Testis (tissue), 3 donors: ENCODE data around the gene AKR1B1. TPM values are rescaled to one million over a fixed set of nuclear protein-coding genes. Genes with fewer than 3 reads are reported as not detected.
"Not testable (repeated sequence)": the region's sequence is repeated elsewhere in the genome, so short reads cannot be mapped to it uniquely, and the experiment has no call there.

Experiments
- DNase-seq: peaks from one replicate; pipeline ENCODE4 v3.0.0-alpha.2; 2019
- H3K27ac ChIP-seq, 2 donors: fragments of 200-600 bp; sonication (generic); one replicate each; pipeline ENCODE4 v1.5.1; 2019
- H3K27me3 ChIP-seq: fragments of 200-600 bp; sonication (generic); one replicate; pipeline ENCODE4 v1.5.1; 2019
- H3K36me3 ChIP-seq: fragments of 200-600 bp; sonication (generic); one replicate; pipeline ENCODE4 v1.5.1; 2017; ENCODE audit warnings: low read depth; ENCODE audit errors: missing control alignments
- H3K4me1 ChIP-seq: fragments of 200-600 bp; sonication (generic); one replicate; pipeline ENCODE4 v1.5.1; 2019
- H3K4me3 ChIP-seq, 2 donors: fragments of 200-600 bp; sonication (generic); one replicate each; pipeline ENCODE4 v1.5.1; 2017 to 2019
- H3K9me3 ChIP-seq: fragments of 200-600 bp; sonication (generic); one replicate; pipeline ENCODE4 v1.5.1; 2017
- CTCF ChIP-seq, 3 experiments: fragments of 450-650 bp in 2 of 3; fragments of 200-600 bp in 1 of 3; sonication (generic) in 1 of 3; IDR thresholded peaks; one replicate each; pipeline ENCODE4 v1.5.1; 2016 to 2019; ENCODE audit warnings: antibody characterized with exemption in 3 of 3, mild to moderate bottlenecking in 2 of 3, moderate library complexity in 1 of 3
- POLR2A ChIP-seq: fragments of 450-650 bp; IDR thresholded peaks from one replicate; pipeline ENCODE4 v1.6.1; 2017; ENCODE audit warnings: antibody characterized with exemption, mild to moderate bottlenecking, moderate library complexity
- WGBS, 2 donors: methylation state at CpG; one replicate each; pipeline ENCODE4 v1.1.5; 2018; 5-methylcytosine and 5-hydroxymethylcytosine counted together
- intact Hi-C: fragments of 100-400 bp; cut with DNase I; formaldehyde crosslinking; loops from one replicate; pipeline ENCODE4 v1.15.1; 2023; ENCODE audit warnings: low total_unique reads
- polyA plus RNA-seq: library from polyadenylated mRNA; stranded (reverse); fragments of 350-450 nt; fragmentation: Illumina TruSeq; extraction: RNeasy Lipid Tissue Mini Kit (QIAGEN cat#74804); gene quantifications from one replicate; pipeline ENCODE4 v1.2.3, GENCODE V29; 2014; ENCODE audit warnings: low read depth, low replicate concordance; ENCODE audit not compliant: insufficient read depth
- total RNA-seq, 2 donors: library from RNA; depleted of rRNA; stranded (reverse); fragments of >200 nt; gene quantifications; one replicate each; pipeline ENCODE4 v1.2.3, GENCODE V29; 2016

The AKR1B1 gene
- total and polyA plus RNA-seq, 3 donors from 2014 or later = 99.8 to 129 (median 105) TPM

GRCh38 chr7:134500982-134501381, 42.1 kb upstream of the AKR1B1 start:
- TF ChIP-seq CTCF (IDR thresholded peaks at IDR 0.05) (no peak), POLR2A (no peak)
- Histone ChIP-seq H3K36me3 (no peaks in the 10 kb centered on the region), H3K4me1 (no peaks in the 10 kb centered on the region), H3K4me3 (no peak overlapping the region), H3K27me3 (no peaks in the 10 kb centered on the region), H3K9me3 (no peaks in the 10 kb centered on the region), H3K27ac (no peak overlapping the region)
- no peak for DNase-seq
- 69 to 70% methylated on average over 5 of the region's 5 CpGs for WGBS, 2 donors
- intact Hi-C loops = loop anchor here (10.0 kb wide), 1 partner anchor 46 kb away; the partner anchor contains the start of gene AKR1B1

GRCh38 chr7:134500406-134500805, 41.5 kb upstream of the AKR1B1 start:
- H3K27ac ChIP-seq = no peak overlapping the region
- H3K4me1 ChIP-seq = no peaks in the 10 kb centered on the region
- intact Hi-C loops = loop anchor here (10.0 kb wide), 1 partner anchor 46 kb away; the partner anchor contains the start of gene AKR1B1
- no peaks in the 10 kb centered on the region for H3K27me3 ChIP-seq
- no peaks in the 10 kb centered on the region for H3K9me3 ChIP-seq
- TF ChIP-seq POLR2A = no peak
- no peak for TF ChIP-seq CTCF (IDR thresholded peaks at IDR 0.05)
- H3K36me3 ChIP-seq = no peaks in the 10 kb centered on the region
- DNase-seq = no peak
- no peak overlapping the region for H3K4me3 ChIP-seq
- WGBS, 2 donors = 78 to 83% methylated on average over 2 of the region's 2 CpGs

- H3K27me3 ChIP-seq = no peaks in the 10 kb centered on the region
- H3K27ac ChIP-seq = no peak overlapping the region
- H3K4me1 ChIP-seq = no peaks in the 10 kb centered on the region
- H3K36me3 ChIP-seq = no peaks in the 10 kb centered on the region
- 90 to 97% methylated on average over 1 of the region's 1 CpG for WGBS, 2 donors
- TF ChIP-seq CTCF (IDR thresholded peaks at IDR 0.05) (no peak), POLR2A (no peak)
- intact Hi-C loops = no loop called here
- no peak for DNase-seq
- no peaks in the 10 kb centered on the region for H3K9me3 ChIP-seq
- H3K4me3 ChIP-seq = no peak overlapping the region
Measured at GRCh38 chr7:134495546-134495945, 36.6 kb upstream of the AKR1B1 start.

GRCh38 chr7:134493091-134493490, 34.2 kb upstream of the AKR1B1 start:
- Histone ChIP-seq H3K9me3 (no peaks in the 10 kb centered on the region), H3K27me3 (no peaks in the 10 kb centered on the region), H3K4me3 (no peak overlapping the region), H3K36me3 (no peaks in the 10 kb centered on the region), H3K4me1 (no peaks in the 10 kb centered on the region), H3K27ac (no peak overlapping the region)
- 89 to 92% methylated on average over 2 of the region's 2 CpGs for WGBS, 2 donors
- intact Hi-C loops = no loop called here
- TF ChIP-seq CTCF (IDR thresholded peaks at IDR 0.05) (no peak), POLR2A (no peak)
- no peak for DNase-seq

GRCh38 chr7:134487721-134488120, 28.8 kb upstream of the AKR1B1 start:
- WGBS, 2 donors = 69 to 81% methylated on average over 4 of the region's 4 CpGs

More at GRCh38 chr7:134487721-134488120, 28.8 kb upstream of the AKR1B1 start:
- H3K27ac ChIP-seq, H3K36me3 ChIP-seq, H3K4me3 ChIP-seq, DNase-seq, H3K9me3 ChIP-seq, intact Hi-C loops, H3K27me3 ChIP-seq, H3K4me1 ChIP-seq: not testable (repeated sequence)
